ENCODE measurements around the gene UBE2V1. TPM values are rescaled to one million over a fixed set of nuclear protein-coding genes. Genes with fewer than 3 reads are reported as not detected.
A peak's percentile ranks its signal among the peaks of the same experiment; 100 is the strongest.

UBE2V1 gene
- total RNA-seq, 3 donors from 2014 or later = 90.1 to 94.4 (median 94.1) TPM

DNA sequence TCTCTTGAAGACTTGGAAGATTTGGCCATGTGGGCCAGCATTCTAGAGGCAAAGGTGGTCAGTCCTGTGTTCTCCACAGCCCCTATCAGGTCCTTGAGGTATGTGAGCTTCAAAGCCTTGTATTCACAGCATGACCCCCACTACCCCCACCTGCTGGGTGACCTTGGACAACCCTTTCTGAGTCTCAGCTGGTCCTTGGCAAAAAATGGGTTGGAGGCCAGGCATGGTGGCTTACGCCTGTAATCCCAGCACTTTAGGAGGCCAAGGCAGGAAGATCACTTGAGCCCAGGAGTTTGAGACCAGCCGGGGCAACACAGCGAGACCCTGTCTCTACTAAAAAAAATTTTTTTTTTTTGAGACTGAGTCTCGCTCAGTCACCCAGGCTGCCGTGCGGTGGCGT is 42.6 kb downstream of the UBE2V1 start:
- peak in 1 of 3 donors; percentile 6 for DNase-seq
- Histone ChIP-seq H3K9me3 (no peaks in the 10 kb centered on the region), H3K36me3 (ENCODE audit: low read depth) (no peaks in the 10 kb centered on the region), H3K4me3 (no peak overlapping the region), H3K4me1 (ENCODE audit: low read depth) (peaks cover 7% of the 10 kb centered on the region)
- ATAC-seq = no peak
- intact Hi-C loops (cut with DNase I, micrococcal nuclease) = loop anchor here (5.0 kb wide), 1 partner anchor 88 kb away; the partner anchor contains the start of gene SNAI1 (in 2 of the 2)
- TF ChIP-seq, protein P1, sequence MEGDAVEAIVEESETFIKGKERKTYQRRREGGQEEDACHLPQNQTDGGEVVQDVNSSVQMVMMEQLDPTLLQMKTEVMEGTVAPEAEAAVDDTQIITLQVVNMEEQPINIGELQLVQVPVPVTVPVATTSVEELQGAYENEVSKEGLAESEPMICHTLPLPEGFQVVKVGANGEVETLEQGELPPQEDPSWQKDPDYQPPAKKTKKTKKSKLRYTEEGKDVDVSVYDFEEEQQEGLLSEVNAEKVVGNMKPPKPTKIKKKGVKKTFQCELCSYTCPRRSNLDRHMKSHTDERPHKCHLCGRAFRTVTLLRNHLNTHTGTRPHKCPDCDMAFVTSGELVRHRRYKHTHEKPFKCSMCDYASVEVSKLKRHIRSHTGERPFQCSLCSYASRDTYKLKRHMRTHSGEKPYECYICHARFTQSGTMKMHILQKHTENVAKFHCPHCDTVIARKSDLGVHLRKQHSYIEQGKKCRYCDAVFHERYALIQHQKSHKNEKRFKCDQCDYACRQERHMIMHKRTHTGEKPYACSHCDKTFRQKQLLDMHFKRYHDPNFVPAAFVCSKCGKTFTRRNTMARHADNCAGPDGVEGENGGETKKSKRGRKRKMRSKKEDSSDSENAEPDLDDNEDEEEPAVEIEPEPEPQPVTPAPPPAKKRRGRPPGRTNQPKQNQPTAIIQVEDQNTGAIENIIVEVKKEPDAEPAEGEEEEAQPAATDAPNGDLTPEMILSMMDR (IDR thresholded peaks at IDR 0.05) = no peak

DNA sequence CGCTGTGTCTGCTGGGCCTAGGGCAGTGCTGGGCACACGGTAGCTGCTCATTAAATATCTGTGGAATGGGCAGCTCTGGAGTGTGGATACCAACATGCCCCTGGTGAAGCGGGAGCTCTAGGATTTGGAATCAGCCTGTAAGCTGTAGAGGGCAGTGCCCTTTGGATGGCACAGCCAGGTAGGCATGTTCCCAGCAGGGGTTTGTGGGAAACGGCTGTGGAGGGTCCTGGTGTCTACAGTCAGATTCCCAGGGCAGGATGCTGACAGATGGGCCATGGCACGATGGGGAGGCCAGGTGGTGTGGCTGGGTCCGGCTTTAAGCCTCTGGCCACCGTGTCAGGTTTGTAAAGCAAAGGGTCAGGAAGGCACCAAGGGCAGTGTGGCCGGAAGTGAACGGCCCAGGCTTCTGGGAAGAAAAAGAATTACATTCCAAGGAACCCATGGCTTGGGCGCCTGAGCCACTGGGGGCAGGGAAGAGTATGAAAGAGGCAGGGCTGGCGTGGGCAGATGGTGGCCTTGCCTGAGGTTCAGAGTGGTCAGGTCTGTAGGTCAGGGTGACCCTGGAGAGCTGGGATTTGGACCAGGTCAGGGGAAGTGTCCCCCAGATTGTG is 44.8 kb downstream of the UBE2V1 start:
- ATAC-seq = no peak
- H3K36me3 ChIP-seq (ENCODE audit: low read depth) = no peaks in the 10 kb centered on the region
- TF ChIP-seq, protein P1 (IDR thresholded peaks at IDR 0.05) = no peak
- intact Hi-C loops (cut with DNase I, micrococcal nuclease) = no loop called here
- no peak overlapping the region for H3K4me3 ChIP-seq
- peaks cover 7% of the 10 kb centered on the region for H3K4me1 ChIP-seq (ENCODE audit: low read depth)
- peak in 1 of 3 donors; percentile 37 for DNase-seq
- no peaks in the 10 kb centered on the region for H3K9me3 ChIP-seq

DNA sequence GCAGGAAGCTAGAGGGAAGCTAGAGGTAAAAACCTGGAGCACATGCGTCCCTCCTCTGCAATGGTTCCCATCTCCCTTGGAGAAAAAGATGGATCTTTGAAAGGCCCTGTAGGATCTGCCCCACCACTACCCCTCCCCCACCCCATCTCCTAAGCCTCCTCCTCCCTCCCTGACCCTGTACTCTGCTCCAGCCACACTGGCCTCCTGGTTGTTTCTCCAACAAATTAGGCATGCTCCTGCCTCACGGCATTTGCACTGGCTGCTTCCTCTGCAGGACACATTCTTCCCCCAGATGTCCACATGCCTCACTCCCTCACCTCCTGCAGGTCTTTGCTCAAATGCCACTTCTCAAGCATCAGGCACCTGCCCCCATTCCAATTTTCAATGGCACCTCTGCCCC is 45.5 kb downstream of the UBE2V1 start:
- no peak for ATAC-seq
- intact Hi-C loops (cut with DNase I, micrococcal nuclease) = no loop called here
- DNase-seq = peak in 1 of 3 donors; percentile 10
- peaks cover 7% of the 10 kb centered on the region for H3K4me1 ChIP-seq (ENCODE audit: low read depth)
- TF ChIP-seq, protein P1 (IDR thresholded peaks at IDR 0.05) = no peak
- H3K9me3 ChIP-seq = no peaks in the 10 kb centered on the region
- no peak overlapping the region for H3K4me3 ChIP-seq
- H3K36me3 ChIP-seq (ENCODE audit: low read depth) = no peaks in the 10 kb centered on the region

DNA sequence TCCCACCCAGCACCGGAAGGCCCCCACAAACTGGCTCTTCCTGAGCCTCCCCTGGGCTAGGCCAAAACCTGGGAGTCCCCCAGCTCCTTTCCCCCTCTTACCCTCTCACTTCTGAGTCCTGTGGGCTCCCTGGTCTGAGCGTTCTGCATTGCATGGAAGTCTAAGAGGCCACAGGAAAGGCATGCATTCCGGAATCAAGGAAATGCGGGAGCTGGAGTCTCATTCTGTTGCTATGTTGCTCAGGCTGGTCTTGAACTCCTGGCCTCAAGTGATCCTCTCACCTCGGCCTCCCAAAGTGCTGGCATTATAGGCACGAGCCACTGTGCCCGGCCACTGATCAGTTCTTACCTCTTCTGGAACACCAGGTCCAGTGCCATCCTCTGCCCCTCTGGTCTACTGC is 45.9 kb downstream of the UBE2V1 start:
- Histone ChIP-seq H3K9me3 (no peaks in the 10 kb centered on the region), H3K4me1 (ENCODE audit: low read depth) (peaks cover 7% of the 10 kb centered on the region), H3K36me3 (ENCODE audit: low read depth) (no peaks in the 10 kb centered on the region), H3K4me3 (no peak overlapping the region)
- TF ChIP-seq, protein P1 (IDR thresholded peaks at IDR 0.05) = no peak
- peak in 1 of 3 donors; percentile 8 for DNase-seq
- no peak for ATAC-seq
- intact Hi-C loops (cut with DNase I, micrococcal nuclease) = no loop called here

DNA sequence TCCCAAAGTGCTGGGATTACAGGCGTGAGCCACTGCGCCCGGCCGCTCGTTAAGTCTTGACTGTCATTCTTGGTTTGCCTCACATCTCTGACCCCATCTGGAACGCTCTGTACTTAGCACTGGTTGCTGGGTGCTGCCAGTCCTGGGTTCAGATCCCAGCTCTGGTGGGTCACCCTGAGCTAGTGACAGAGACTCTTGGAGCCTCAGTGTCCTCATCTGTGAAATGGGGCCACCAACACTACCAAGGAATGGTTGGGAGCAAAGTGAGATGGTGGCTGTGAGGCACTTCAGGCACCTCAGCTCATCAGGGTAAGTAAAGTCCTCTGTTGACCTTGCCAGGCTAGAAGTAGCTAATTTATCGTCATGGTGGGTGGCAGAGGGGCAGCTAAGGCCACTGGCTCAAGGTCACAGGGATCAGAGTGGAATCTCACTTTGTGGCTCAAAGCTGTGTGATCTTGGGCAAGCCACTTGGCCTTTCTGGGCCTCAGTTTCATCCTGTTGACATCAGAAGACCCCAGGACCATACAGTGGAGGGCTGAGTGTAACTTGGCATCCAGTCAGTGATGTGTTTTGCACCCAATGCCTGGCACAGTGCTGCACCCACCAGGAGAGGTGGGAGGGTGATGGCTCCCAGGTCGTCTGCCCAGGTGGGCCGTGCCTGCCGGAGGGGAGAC is 46.7 kb downstream of the UBE2V1 start:
- intact Hi-C loops (cut with DNase I, micrococcal nuclease) = no loop called here
- TF ChIP-seq, protein P1 (IDR thresholded peaks at IDR 0.05) = no peak
- ATAC-seq (no peak), DNase-seq (peak in 1 of 3 donors; percentile 9)
- Histone ChIP-seq H3K36me3 (ENCODE audit: low read depth) (no peaks in the 10 kb centered on the region), H3K4me1 (ENCODE audit: low read depth) (peaks cover 2% of the 10 kb centered on the region), H3K4me3 (no peak overlapping the region), H3K9me3 (no peaks in the 10 kb centered on the region)

Measured in mucosa of descending colon (tissue), 3 donors.